Mesodermal cell (in vitro differentiated cells): ENCODE measurements around the gene GRPEL1. TPM values are rescaled to one million over a fixed set of nuclear protein-coding genes. Genes with fewer than 3 reads are reported as not detected.

Source experiments
- H3K27ac ChIP-seq: 2 replicates; pipeline ENCODE4 v1.7.0; 2013; ENCODE audit warnings: mild to moderate bottlenecking, low read depth, low read length, moderate library complexity; ENCODE audit not compliant: severe bottlenecking
- H3K36me3 ChIP-seq: 2 replicates; pipeline ENCODE4 v1.7.1; 2013; ENCODE audit warnings: mild to moderate bottlenecking, low read length, moderate library complexity; ENCODE audit not compliant: control insufficient read depth, insufficient read depth
- H3K4me1 ChIP-seq: one replicate; pipeline ENCODE4 v1.7.1; 2013; ENCODE audit warnings: mild to moderate bottlenecking, low read length; ENCODE audit not compliant: insufficient read depth, control insufficient read depth, poor library complexity, severe bottlenecking
- H3K4me3 ChIP-seq: 2 replicates; pipeline ENCODE4 v1.7.0; 2013; ENCODE audit warnings: low read length, control low read depth, mild to moderate bottlenecking; ENCODE audit not compliant: insufficient read depth, poor library complexity, severe bottlenecking; ENCODE audit errors: extremely low read depth
- H3K9me3 ChIP-seq: 2 replicates; pipeline ENCODE4 v1.7.1; 2013; ENCODE audit warnings: mild to moderate bottlenecking, low read length, moderate library complexity; ENCODE audit not compliant: control insufficient read depth
- WGBS, 2 experiments: methylation state at CpG; one replicate each; pipeline ENCODE4 v1.1.5; 2013; ENCODE audit warnings: missing lambda C conversion rate in 2 of 2; ENCODE audit not compliant: insufficient coverage in 2 of 2; 5-methylcytosine and 5-hydroxymethylcytosine counted together
- polyA plus RNA-seq, 2 experiments: library from polyadenylated mRNA; stranded (reverse); fragments of 50-300 nt; gene quantifications; one replicate each; pipeline ENCODE4 v1.2.3, GENCODE V29; 2013

Gene GRPEL1
- polyA plus RNA-seq (2013, experiment 1 of 2), result 24.7 TPM
- 21.8 TPM for polyA plus RNA-seq (2013, experiment 2 of 2)

DNA sequence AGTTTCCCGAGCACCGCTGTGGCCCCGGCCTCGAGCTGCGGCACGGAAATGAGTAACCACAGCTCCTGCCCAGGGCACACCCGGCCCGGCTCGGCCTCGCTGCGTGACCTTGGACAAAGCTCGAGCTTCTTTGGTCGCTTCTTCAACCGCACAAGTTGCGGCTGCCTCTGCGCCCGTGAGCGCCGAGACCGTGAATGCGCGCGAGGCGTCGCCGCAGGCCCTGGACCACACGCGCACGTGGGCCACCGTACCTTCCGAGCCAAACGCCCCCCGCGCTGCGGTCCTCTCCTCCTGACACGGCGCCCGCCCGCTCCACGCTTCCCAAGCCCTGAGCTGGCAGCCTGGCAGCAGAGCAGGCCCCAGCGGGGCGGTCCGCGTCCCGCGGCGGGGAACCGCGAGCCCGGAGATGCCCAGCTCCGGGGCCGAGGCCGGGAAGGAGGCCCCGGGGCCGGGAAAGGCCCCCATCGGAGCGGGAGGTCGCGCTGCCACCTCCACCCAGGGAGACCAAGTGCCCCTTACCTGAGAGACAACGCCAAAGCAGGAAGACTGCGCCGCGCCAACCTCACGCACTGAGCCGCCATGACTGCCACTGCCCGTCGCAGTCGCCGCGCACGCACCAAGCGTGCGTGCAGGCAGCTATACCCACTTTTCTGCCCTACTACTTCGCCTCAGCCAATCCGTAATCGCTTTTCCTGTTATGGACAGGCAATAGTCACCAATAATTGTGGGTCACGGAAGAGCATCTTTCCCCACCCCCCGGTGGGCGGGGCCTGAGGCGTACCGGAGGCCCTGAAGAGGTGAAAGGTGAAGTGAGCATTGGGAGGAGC is at the start of gene GRPEL1:
TSS of gene GRPEL1 (minus strand) at position 613 of the 827 bp plus-strand sequence. CDS start at position 581, 32 bp downstream.
- 0 to 1% methylated on average over 51 to 75 of the region's 81 CpGs for WGBS, 2 experiments

GRCh38 chr4:7116705-7117104 is 48.8 kb upstream of the GRPEL1 start:
- 87 to 91% methylated on average over 3 to 5 of the region's 6 CpGs for WGBS, 2 experiments
- H3K9me3 ChIP-seq, result no peaks in the 10 kb centered on the region
- H3K27ac ChIP-seq, result no peak overlapping the region
- H3K4me3 ChIP-seq, result no peak overlapping the region
- no peaks in the 10 kb centered on the region for H3K36me3 ChIP-seq
- H3K4me1 ChIP-seq, result no peaks in the 10 kb centered on the region

More for the DNA sequence above, at the start of gene GRPEL1:
- peak within 1 kb of the TSS; percentile 92 for H3K4me3 ChIP-seq
- peaks cover 10% of the 10 kb centered on the region for H3K4me1 ChIP-seq
- peak within 1 kb of the TSS; percentile 69 for H3K27ac ChIP-seq
- H3K36me3 ChIP-seq, result peaks cover 40% of the 10 kb centered on the region
- no peaks in the 10 kb centered on the region for H3K9me3 ChIP-seq

GRCh38 chr4:7115557-7116340 is 47.9 kb upstream of the GRPEL1 start:
- Histone ChIP-seq H3K36me3 (no peaks in the 10 kb centered on the region), H3K4me3 (no peak overlapping the region), H3K27ac (no peak overlapping the region), H3K4me1 (no peaks in the 10 kb centered on the region), H3K9me3 (no peaks in the 10 kb centered on the region)
- 86 to 90% methylated on average over 15 to 22 of the region's 22 CpGs for WGBS, 2 experiments

- no peak overlapping the region for H3K27ac ChIP-seq
- no peaks in the 10 kb centered on the region for H3K4me1 ChIP-seq
- WGBS, 2 experiments, result 94 to 99% methylated on average over 9 of the region's 9 CpGs
- H3K9me3 ChIP-seq, result no peaks in the 10 kb centered on the region
- no peaks in the 10 kb centered on the region for H3K36me3 ChIP-seq
- no peak overlapping the region for H3K4me3 ChIP-seq
Observed at GRCh38 chr4:7112656-7113055, 44.8 kb upstream of the GRPEL1 start.

DNA sequence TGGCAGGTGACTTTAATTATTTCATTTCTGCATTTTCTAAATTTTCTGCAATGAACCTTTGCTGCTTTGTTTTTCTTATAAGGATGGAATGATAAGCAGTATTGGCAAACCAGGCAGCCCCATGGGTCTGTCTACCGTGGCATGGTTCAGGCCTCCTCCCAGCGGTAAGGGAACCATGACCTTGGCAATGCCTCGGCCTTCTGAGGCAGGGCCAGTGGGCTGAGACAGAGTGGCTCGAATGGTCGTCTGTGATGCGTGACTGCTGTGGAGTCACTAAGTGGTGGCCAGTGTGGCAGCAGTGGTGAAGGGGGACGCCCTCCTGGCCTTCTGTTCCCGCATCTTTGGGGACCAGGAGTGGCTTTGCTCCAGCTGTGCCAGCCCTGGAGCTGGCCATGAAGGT is 43.6 kb upstream of the GRPEL1 start:
- no peak overlapping the region for H3K4me3 ChIP-seq
- 89 to 91% methylated on average over 8 of the region's 8 CpGs for WGBS, 2 experiments
- no peaks in the 10 kb centered on the region for H3K4me1 ChIP-seq
- H3K27ac ChIP-seq, result no peak overlapping the region
- no peaks in the 10 kb centered on the region for H3K36me3 ChIP-seq
- H3K9me3 ChIP-seq, result no peaks in the 10 kb centered on the region

DNA sequence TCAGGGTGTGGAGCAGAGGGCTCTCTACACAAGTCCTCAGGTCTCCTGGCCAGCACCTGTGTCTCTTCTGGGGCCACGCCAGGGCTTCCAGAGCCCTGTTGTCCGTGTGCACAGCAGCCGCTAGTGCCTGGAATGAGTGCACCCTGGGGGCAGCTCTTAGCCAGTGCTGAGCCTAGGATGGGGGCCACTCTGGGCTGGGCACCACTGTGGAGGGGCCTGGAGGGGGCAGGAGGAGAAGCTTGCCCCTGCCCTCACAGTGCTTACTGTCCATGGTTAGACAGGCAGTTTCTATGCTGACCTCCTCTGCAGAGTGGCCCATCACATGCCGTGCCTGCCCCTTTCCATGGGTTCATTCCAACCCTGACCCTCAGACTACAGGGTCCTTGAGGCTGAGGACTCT is 42.7 kb upstream of the GRPEL1 start:
- H3K36me3 ChIP-seq, result no peaks in the 10 kb centered on the region
- WGBS, 2 experiments, result 89 to 100% methylated on average over 3 to 4 of the region's 4 CpGs
- no peaks in the 10 kb centered on the region for H3K4me1 ChIP-seq
- no peaks in the 10 kb centered on the region for H3K9me3 ChIP-seq
- no peak overlapping the region for H3K27ac ChIP-seq
- H3K4me3 ChIP-seq, result no peak overlapping the region

DNA sequence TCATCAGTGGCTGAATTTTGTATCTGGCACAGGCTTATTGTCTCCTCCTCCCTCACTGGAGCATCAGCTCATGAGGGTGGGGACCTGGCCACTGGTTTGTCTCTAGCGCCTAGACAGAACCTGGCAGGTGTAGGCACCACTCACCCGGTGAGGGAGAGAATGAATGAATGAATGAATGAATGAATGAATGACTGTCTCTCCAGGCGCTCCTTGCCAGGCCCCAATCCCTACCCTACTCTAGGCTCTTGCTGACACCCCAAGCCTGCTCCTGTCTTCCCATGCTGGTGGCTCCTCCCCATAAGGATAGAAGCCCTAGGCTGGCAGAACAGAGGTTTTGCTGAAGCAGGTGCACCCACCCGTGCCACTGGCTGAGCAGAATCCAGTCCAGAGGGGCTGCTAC is 41.3 kb upstream of the GRPEL1 start:
- no peak overlapping the region for H3K4me3 ChIP-seq
- no peaks in the 10 kb centered on the region for H3K4me1 ChIP-seq
- no peaks in the 10 kb centered on the region for H3K9me3 ChIP-seq
- H3K27ac ChIP-seq, result no peak overlapping the region
- WGBS, 2 experiments, result 70% methylated on average over 2 of the region's 4 CpGs; no CpG with 5 or more reads in 1 of the 2 experiments
- no peaks in the 10 kb centered on the region for H3K36me3 ChIP-seq

DNA sequence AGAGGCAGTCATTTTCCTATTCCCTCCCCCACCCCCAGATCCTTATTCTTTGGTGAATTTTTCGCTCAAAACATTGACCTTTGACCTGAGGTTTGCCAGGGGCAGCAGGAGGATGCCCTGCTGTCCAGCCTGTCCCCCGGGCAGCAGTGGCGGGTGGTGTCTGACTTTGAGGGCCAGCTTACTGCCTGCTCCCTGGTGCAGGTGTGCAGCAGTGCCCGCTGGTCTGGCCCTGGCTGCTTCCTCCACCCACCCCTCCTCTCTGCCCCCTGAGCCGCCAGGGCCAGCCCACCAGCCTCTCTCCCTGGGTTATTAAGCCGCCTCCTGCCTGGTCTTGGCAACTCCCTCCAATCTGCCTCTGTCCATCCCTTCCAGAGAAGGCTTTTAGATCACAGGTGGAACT is 40.8 kb upstream of the GRPEL1 start:
- no peaks in the 10 kb centered on the region for H3K4me1 ChIP-seq
- WGBS, 2 experiments, result 94% methylated on average over 4 to 6 of the region's 6 CpGs
- no peak overlapping the region for H3K4me3 ChIP-seq
- no peaks in the 10 kb centered on the region for H3K9me3 ChIP-seq
- no peaks in the 10 kb centered on the region for H3K36me3 ChIP-seq
- no peak overlapping the region for H3K27ac ChIP-seq

GRCh38 chr4:7108046-7108625 is 40.3 kb upstream of the GRPEL1 start:
- H3K36me3 ChIP-seq, result no peaks in the 10 kb centered on the region
- H3K4me1 ChIP-seq, result no peaks in the 10 kb centered on the region
- 88 to 89% methylated on average over 20 of the region's 23 CpGs for WGBS, 2 experiments
- no peak overlapping the region for H3K27ac ChIP-seq
- no peaks in the 10 kb centered on the region for H3K9me3 ChIP-seq
- no peak overlapping the region for H3K4me3 ChIP-seq

DNA sequence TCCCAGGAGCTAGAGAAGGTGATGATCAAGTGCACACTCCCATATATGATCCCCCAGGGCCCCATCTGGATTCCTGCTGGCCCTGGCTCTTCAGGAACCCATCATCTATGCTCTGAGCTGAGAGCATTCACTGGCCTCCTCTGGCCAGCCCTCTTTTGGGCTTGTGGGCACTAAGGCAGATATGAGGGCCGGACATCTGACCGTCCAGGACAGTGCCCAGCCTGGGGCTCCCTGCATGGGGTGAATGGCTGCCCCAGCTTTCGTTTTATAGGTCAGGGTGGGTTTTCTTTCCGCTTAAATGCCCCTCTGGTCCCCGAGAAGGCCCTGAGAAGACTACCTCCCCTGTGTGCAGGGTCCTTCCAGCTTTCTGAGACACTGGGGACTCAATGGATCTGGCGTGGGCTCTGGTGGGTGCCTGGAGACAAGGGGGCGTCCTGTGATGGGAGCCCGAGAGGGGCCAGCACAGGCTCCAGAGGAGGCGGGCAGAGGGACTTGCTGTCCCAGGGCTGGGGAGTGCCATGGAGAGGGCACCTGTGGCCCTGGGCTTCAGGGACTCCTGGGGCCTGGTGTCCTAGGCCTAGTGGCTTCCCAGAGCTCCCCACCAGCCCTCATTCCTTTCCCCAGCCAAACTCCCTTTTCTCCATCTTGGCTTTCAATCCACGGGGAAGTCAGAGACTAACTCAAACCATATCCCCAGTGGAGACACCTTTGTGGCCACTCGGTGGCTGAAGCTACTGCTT is 39.5 kb upstream of the GRPEL1 start:
- no peaks in the 10 kb centered on the region for H3K4me1 ChIP-seq
- H3K4me3 ChIP-seq, result no peak overlapping the region
- no peaks in the 10 kb centered on the region for H3K36me3 ChIP-seq
- WGBS, 2 experiments, result 92 to 94% methylated on average over 9 to 11 of the region's 11 CpGs
- no peaks in the 10 kb centered on the region for H3K9me3 ChIP-seq
- H3K27ac ChIP-seq, result no peak overlapping the region
